Activated CD4-positive, alpha-beta T cell treated with anti-CD3 and anti-CD28 coated beads for 48 hours (primary cell): Measurements from ENCODE around the gene RPTOR.
"Not testable (repeated sequence)": the region's sequence is repeated elsewhere in the genome, so short reads cannot be mapped to it uniquely, and the experiment has no call there.

Source experiments
- DNase-seq: peaks from one replicate; pipeline ENCODE4 v3.0.0-alpha.2; 2020

Gene RPTOR

GRCh38 chr17:80726558-80727408, 182.1 kb downstream of the RPTOR start:
- DNase-seq, result no peak

GRCh38 chr17:80727409-80727755, 182.7 kb downstream of the RPTOR start:
- no peak for DNase-seq

- DNase-seq, result no peak
Observed at GRCh38 chr17:80729016-80729415, 184.4 kb downstream of the RPTOR start.

- DNase-seq, result no peak
Observed at GRCh38 chr17:80729761-80730160, 185.1 kb downstream of the RPTOR start.

GRCh38 chr17:80730739-80731138, 186.1 kb downstream of the RPTOR start:
- DNase-seq, result no peak

- no peak for DNase-seq
Observed at GRCh38 chr17:80731323-80731722, 186.7 kb downstream of the RPTOR start.

GRCh38 chr17:80732268-80732667, 187.6 kb downstream of the RPTOR start:
- no peak for DNase-seq

- no peak for DNase-seq
Observed at GRCh38 chr17:80737106-80738019, 192.7 kb downstream of the RPTOR start.

- DNase-seq, result no peak
Observed at GRCh38 chr17:80738020-80738808, 193.6 kb downstream of the RPTOR start.

- no peak for DNase-seq
Observed at GRCh38 chr17:80738987-80739730, 194.5 kb downstream of the RPTOR start.

- no peak for DNase-seq
Observed at GRCh38 chr17:80740141-80740540, 195.5 kb downstream of the RPTOR start.

GRCh38 chr17:80742091-80742490, 197.5 kb downstream of the RPTOR start:
- DNase-seq, result no peak

- no peak for DNase-seq
Observed at GRCh38 chr17:80742581-80743180, 198.0 kb downstream of the RPTOR start.

GRCh38 chr17:80743181-80743771, 198.6 kb downstream of the RPTOR start:
- peak; percentile 73 for DNase-seq

- not testable (repeated sequence) for DNase-seq
Observed at GRCh38 chr17:80743973-80744372, 199.3 kb downstream of the RPTOR start.

- not testable (repeated sequence) for DNase-seq
Observed at GRCh38 chr17:80744725-80745124, 200.1 kb downstream of the RPTOR start.

- DNase-seq, result no peak
Observed at GRCh38 chr17:80745183-80745582, 200.5 kb downstream of the RPTOR start.

- no peak for DNase-seq
Observed at GRCh38 chr17:80746262-80746935, 201.8 kb downstream of the RPTOR start.

GRCh38 chr17:80747469-80747868, 202.8 kb downstream of the RPTOR start:
- DNase-seq, result no peak

- no peak for DNase-seq
Observed at GRCh38 chr17:80749611-80750010, 205.0 kb downstream of the RPTOR start.

GRCh38 chr17:80750263-80750662, 205.6 kb downstream of the RPTOR start:
- no peak for DNase-seq
